ENCODE measurements around the gene GRXCR1. TPM values are rescaled to one million over a fixed set of nuclear protein-coding genes. Genes with fewer than 3 reads are reported as not detected.

Gene GRXCR1
- total RNA-seq, 1 experiment from 2014 or later, result not detected

DNA sequence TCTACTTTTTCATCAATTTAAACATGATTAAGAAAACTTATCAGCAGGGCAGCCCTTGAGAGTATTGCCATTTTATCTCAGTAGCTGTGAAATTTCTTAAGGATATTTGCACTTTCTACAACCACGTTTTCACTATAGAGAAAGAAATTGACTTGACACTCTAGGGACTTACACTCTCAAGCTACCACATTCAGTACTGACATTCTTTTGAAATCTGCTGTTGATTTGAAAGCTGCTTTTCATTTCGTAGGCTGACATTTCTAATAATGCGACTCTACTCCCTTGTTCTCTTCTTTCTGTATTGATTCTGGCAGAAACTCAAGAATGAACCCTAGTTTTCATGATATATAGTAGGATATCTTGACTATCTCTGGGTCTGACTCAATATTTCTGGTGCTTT lies 13.7 kb upstream of the GRXCR1 start:
- Mint-ChIP-seq H3K27ac (ENCODE audit: low read depth, unreplicated experiment) (no peak overlapping the region), H3K4me3 (ENCODE audit: unreplicated experiment) (no peak overlapping the region), H3K4me1 (ENCODE audit: insufficient read depth, unreplicated experiment) (peaks cover 5% of the 10 kb centered on the region), H3K27me3 (ENCODE audit: insufficient read depth, unreplicated experiment) (no peaks in the 10 kb centered on the region), H3K36me3 (ENCODE audit: insufficient read depth, unreplicated experiment) (no peaks in the 10 kb centered on the region), H3K9me3 (ENCODE audit: unreplicated experiment) (no peaks in the 10 kb centered on the region)
- DNase-seq (ENCODE audit: unreplicated experiment), result no peak
- ChIA-PET POLR2A (interaction anchor here (0.5 kb wide), 1 partner anchor 1840 kb away, joined by 3 read pairs; no protein-coding TSS in a partner anchor), CTCF (no interaction called here)
- no TSS peak for BruUV-seq (replicated peaks)
- TF ChIP-seq, protein P1, sequence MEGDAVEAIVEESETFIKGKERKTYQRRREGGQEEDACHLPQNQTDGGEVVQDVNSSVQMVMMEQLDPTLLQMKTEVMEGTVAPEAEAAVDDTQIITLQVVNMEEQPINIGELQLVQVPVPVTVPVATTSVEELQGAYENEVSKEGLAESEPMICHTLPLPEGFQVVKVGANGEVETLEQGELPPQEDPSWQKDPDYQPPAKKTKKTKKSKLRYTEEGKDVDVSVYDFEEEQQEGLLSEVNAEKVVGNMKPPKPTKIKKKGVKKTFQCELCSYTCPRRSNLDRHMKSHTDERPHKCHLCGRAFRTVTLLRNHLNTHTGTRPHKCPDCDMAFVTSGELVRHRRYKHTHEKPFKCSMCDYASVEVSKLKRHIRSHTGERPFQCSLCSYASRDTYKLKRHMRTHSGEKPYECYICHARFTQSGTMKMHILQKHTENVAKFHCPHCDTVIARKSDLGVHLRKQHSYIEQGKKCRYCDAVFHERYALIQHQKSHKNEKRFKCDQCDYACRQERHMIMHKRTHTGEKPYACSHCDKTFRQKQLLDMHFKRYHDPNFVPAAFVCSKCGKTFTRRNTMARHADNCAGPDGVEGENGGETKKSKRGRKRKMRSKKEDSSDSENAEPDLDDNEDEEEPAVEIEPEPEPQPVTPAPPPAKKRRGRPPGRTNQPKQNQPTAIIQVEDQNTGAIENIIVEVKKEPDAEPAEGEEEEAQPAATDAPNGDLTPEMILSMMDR (IDR thresholded peaks at IDR 0.05; ENCODE audit: unreplicated experiment), result no peak
- intact Hi-C loops (cut with micrococcal nuclease), result no loop called here

DNA sequence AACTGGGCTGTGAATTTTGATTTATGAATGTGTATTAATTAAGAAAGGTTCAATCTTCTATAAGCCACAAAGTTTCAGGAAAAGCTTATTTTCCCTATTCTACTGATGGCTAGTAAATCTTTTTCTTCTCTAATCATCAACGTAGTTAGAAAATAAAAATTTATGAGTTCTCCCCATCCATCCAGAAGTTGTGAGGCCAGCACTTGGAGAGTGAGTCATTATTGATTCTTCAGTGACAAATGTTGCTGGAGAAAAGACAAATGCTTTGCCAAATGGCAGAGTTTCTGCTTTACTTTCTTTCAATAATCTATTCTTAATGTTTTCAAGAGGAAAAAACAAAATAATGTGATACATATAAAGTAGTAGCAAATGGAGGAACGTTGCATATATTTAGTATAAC lies 11.3 kb upstream of the GRXCR1 start:
- peaks cover 5% of the 10 kb centered on the region for H3K4me1 Mint-ChIP-seq (ENCODE audit: insufficient read depth, unreplicated experiment)
- no peaks in the 10 kb centered on the region for H3K36me3 Mint-ChIP-seq (ENCODE audit: insufficient read depth, unreplicated experiment)
- ChIA-PET POLR2A (no interaction called here), CTCF (interaction anchor here (0.5 to 1.5 kb wide), 4 partner anchors 84 to 1377 kb away, joined by 3 to 5 read pairs (median 4); no protein-coding TSS in a partner anchor)
- no peak for DNase-seq (ENCODE audit: unreplicated experiment)
- no peaks in the 10 kb centered on the region for H3K9me3 Mint-ChIP-seq (ENCODE audit: unreplicated experiment)
- H3K4me3 Mint-ChIP-seq (ENCODE audit: unreplicated experiment), result no peak overlapping the region
- no peak overlapping the region for H3K27ac Mint-ChIP-seq (ENCODE audit: low read depth, unreplicated experiment)
- no peaks in the 10 kb centered on the region for H3K27me3 Mint-ChIP-seq (ENCODE audit: insufficient read depth, unreplicated experiment)
- intact Hi-C loops (cut with micrococcal nuclease), result no loop called here
- no TSS peak for BruUV-seq (replicated peaks)
- TF ChIP-seq, protein P1 (IDR thresholded peaks at IDR 0.05; ENCODE audit: unreplicated experiment), result no peak

GRCh38 chr4:42891644-42892043 lies 869 bp upstream of the GRXCR1 start:
- intact Hi-C loops (cut with micrococcal nuclease), result no loop called here
- BruUV-seq (replicated peaks), result no TSS peak
- POLR2A ChIA-PET, result no interaction called here
- Mint-ChIP-seq H3K4me3 (ENCODE audit: unreplicated experiment) (no peak overlapping the region), H3K9me3 (ENCODE audit: unreplicated experiment) (peaks cover 4% of the 10 kb centered on the region), H3K27me3 (ENCODE audit: insufficient read depth, unreplicated experiment) (no peaks in the 10 kb centered on the region), H3K4me1 (ENCODE audit: insufficient read depth, unreplicated experiment) (no peaks in the 10 kb centered on the region), H3K36me3 (ENCODE audit: insufficient read depth, unreplicated experiment) (no peaks in the 10 kb centered on the region), H3K27ac (ENCODE audit: low read depth, unreplicated experiment) (no peak overlapping the region)
- TF ChIP-seq, protein P1 (IDR thresholded peaks at IDR 0.05; ENCODE audit: unreplicated experiment), result no peak
- CTCF ChIA-PET, result interaction anchor here (1.1 kb wide), 1 partner anchor 16 kb away, joined by 4 read pairs; no protein-coding TSS in a partner anchor
- DNase-seq (ENCODE audit: unreplicated experiment), result no peak

- no peaks in the 10 kb centered on the region for H3K27me3 Mint-ChIP-seq (ENCODE audit: insufficient read depth, unreplicated experiment)
- ChIA-PET POLR2A (no interaction called here), CTCF (no interaction called here)
- peak; percentile 3 for DNase-seq (ENCODE audit: unreplicated experiment)
- TF ChIP-seq, protein P1 (IDR thresholded peaks at IDR 0.05; ENCODE audit: unreplicated experiment), result no peak
- H3K4me1 Mint-ChIP-seq (ENCODE audit: insufficient read depth, unreplicated experiment), result no peaks in the 10 kb centered on the region
- no peak overlapping the region for H3K4me3 Mint-ChIP-seq (ENCODE audit: unreplicated experiment)
- BruUV-seq (replicated peaks), result no TSS peak
- intact Hi-C loops (cut with micrococcal nuclease), result no loop called here
- H3K36me3 Mint-ChIP-seq (ENCODE audit: insufficient read depth, unreplicated experiment), result no peaks in the 10 kb centered on the region
- H3K9me3 Mint-ChIP-seq (ENCODE audit: unreplicated experiment), result no peaks in the 10 kb centered on the region
- no peak overlapping the region for H3K27ac Mint-ChIP-seq (ENCODE audit: low read depth, unreplicated experiment)
Measured at GRCh38 chr4:42895452-42895851, 2.9 kb downstream of the GRXCR1 start.
